DMS114 treated with DMSO at 0.1 percent for 48 hours (cell line): ENCODE measurements around the gene MECP2.

ENCODE experiments used
- DNase-seq: peaks from one replicate; lab custom pipeline; 2025; ENCODE audit not compliant: unreplicated experiment; lab: John Stamatoyannopoulos, UW

MECP2 gene

GRCh38 chrX:153972368-153973126 is 125.0 kb downstream of the MECP2 start, which contains the start of gene TMEM187:
Gene TMEM187, plus strand, starts transcription at chrX:153972754. Its CDS starts 9,309 bp downstream, at chrX:153982063.
- DNase-seq: peak; percentile 29
